Mucosa of rectum (tissue), 2 donors: Measurements from ENCODE around the gene DENND6A.
"Not testable (repeated sequence)": the region's sequence is repeated elsewhere in the genome, so short reads cannot be mapped to it uniquely, and the experiment has no call there.

Experiments
- H3K27ac ChIP-seq, 2 donors: one replicate each; pipeline ENCODE4 v1.7.0; 2013; ENCODE audit warnings: inconsistent platforms in 2 of 2, low read depth in 2 of 2, low read length in 2 of 2
- H3K27me3 ChIP-seq, 2 donors: one replicate each; pipeline ENCODE4 v1.7.0; 2013; ENCODE audit warnings: low read length in 2 of 2; ENCODE audit not compliant: control insufficient read depth in 2 of 2, insufficient read depth in 2 of 2
- H3K36me3 ChIP-seq, 2 donors: one replicate each; pipeline ENCODE4 v1.7.0; 2013; ENCODE audit warnings: low read length in 2 of 2; ENCODE audit not compliant: control insufficient read depth in 2 of 2, insufficient read depth in 2 of 2
- H3K4me1 ChIP-seq, 2 donors: one replicate each; pipeline ENCODE4 v1.7.0; 2013; ENCODE audit warnings: low read length in 2 of 2, mild to moderate bottlenecking in 1 of 2; ENCODE audit not compliant: control insufficient read depth in 2 of 2, insufficient read depth in 2 of 2
- H3K4me3 ChIP-seq, 2 donors: one replicate each; pipeline ENCODE4 v1.7.0; 2013; ENCODE audit warnings: low read length in 2 of 2
- H3K9ac ChIP-seq, 2 donors: one replicate each; pipeline ENCODE4 v1.7.0; 2013; ENCODE audit warnings: low read length in 2 of 2, low read depth in 1 of 2, mild to moderate bottlenecking in 1 of 2
- H3K9me3 ChIP-seq, 2 donors: one replicate each; pipeline ENCODE4 v1.7.0; 2013; ENCODE audit warnings: low read length in 2 of 2; ENCODE audit not compliant: control insufficient read depth in 2 of 2
- donor health status: healthy.
- donor health status: Normal muscosa, but diverticular disease.

Gene DENND6A

GRCh38 chr3:57699591-57699990, 6.7 kb upstream of the DENND6A start:
- Histone ChIP-seq H3K27me3 (no peaks in the 10 kb centered on the region), H3K36me3 (no peaks in the 10 kb centered on the region), H3K4me3 (no peak overlapping the region), H3K9ac (no peak overlapping the region), H3K9me3 (no peaks in the 10 kb centered on the region), H3K27ac (no peak overlapping the region), H3K4me1 (no peaks in the 10 kb centered on the region)

GRCh38 chr3:57696801-57697321, 4.0 kb upstream of the DENND6A start:
- Histone ChIP-seq H3K27ac (no peak overlapping the region), H3K9ac (no peak overlapping the region), H3K9me3 (no peaks in the 10 kb centered on the region), H3K4me1 (no peaks in the 10 kb centered on the region), H3K4me3 (no peak overlapping the region), H3K36me3 (no peaks in the 10 kb centered on the region), H3K27me3 (no peaks in the 10 kb centered on the region)

GRCh38 chr3:57694146-57694545, 1.3 kb upstream of the DENND6A start:
- H3K27me3 ChIP-seq = no peaks in the 10 kb centered on the region
- H3K4me1 ChIP-seq = peaks cover 8 to 10% of the 10 kb centered on the region in 2 donors
- H3K9ac ChIP-seq = no peak overlapping the region
- H3K36me3 ChIP-seq = no peaks in the 10 kb centered on the region
- no peak overlapping the region for H3K4me3 ChIP-seq
- no peak overlapping the region for H3K27ac ChIP-seq
- no peaks in the 10 kb centered on the region for H3K9me3 ChIP-seq

GRCh38 chr3:57692133-57692395, 813 bp downstream of the DENND6A start:
- H3K27ac ChIP-seq = peak overlapping the region; percentile 98
- peak overlapping the region; percentile 81 to 91 for H3K4me3 ChIP-seq
- not testable (repeated sequence) for H3K27me3 ChIP-seq, H3K36me3 ChIP-seq, H3K9me3 ChIP-seq
- H3K9ac ChIP-seq = peak overlapping the region; percentile 93 to 99
- peaks cover 8 to 10% of the 10 kb centered on the region in 2 donors for H3K4me1 ChIP-seq

DNA sequence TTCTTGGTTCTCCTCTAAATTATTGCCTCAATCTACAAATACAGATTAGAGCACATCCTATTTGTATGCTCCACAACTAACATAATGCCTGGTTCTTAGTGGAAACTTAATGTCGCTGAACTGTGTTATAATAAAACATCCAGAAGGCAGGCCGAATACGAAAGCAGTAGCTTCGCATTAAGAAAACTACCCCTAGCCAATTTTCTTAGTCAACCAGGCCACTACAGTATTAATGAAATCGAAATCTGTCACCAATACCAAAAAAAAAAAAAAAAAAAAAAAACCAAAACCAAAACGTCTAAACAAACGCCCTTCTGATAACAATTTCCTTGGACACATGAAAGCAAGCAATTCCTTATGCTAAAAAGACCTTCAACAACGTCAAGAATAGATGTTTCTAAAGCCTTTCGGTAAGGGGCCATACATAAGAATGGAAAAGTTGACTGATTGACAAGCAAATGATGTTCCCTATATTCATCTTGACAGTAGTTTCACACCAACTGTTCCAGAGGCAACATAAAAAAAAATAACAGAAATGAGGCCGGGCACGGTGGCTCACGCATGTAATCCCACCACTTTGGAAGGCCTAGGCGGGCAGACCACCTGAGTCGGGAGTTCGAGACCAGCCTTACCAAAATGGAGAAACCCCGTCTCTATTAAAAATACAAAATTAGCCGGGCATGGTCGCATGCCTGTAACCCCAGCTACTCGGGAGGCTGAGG, 1.3 kb downstream of the DENND6A start:
- peaks cover 8 to 10% of the 10 kb centered on the region in 2 donors for H3K4me1 ChIP-seq
- no peaks in the 10 kb centered on the region for H3K27me3 ChIP-seq
- peak overlapping the region; percentile 93 to 99 for H3K9ac ChIP-seq
- H3K27ac ChIP-seq = peak overlapping the region; percentile 98
- H3K4me3 ChIP-seq = peak overlapping the region; percentile 81 to 91
- H3K9me3 ChIP-seq = no peaks in the 10 kb centered on the region
- no peaks in the 10 kb centered on the region for H3K36me3 ChIP-seq

- no peak overlapping the region for H3K4me3 ChIP-seq
- H3K27me3 ChIP-seq = no peaks in the 10 kb centered on the region
- H3K9ac ChIP-seq = no peak overlapping the region
- H3K4me1 ChIP-seq = peaks cover 8 to 10% of the 10 kb centered on the region in 2 donors
- H3K36me3 ChIP-seq = no peaks in the 10 kb centered on the region
- H3K27ac ChIP-seq = no peak overlapping the region
- H3K9me3 ChIP-seq = no peaks in the 10 kb centered on the region
Measured at GRCh38 chr3:57689367-57690053, 3.4 kb downstream of the DENND6A start.

DNA sequence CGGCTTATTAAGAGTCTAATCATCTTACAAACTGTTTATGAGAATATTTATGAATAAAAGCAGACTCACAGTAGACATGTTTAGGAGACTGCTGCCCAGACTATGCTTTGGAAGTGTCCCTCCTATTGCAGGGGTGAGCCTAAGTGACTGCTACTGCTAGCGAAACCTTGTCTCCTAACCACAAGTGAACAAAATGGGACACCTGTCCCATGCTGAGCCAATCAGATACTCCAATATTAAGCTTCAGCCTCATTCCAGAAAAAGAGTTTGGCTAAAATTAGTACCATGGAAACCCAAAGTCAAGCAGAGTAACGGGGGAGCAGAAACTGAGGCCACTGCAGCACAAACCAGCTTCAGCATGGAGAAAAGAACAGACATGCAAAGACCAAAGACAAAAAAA, 4.6 kb downstream of the DENND6A start:
- Histone ChIP-seq H3K27me3 (no peaks in the 10 kb centered on the region), H3K9me3 (no peaks in the 10 kb centered on the region), H3K36me3 (no peaks in the 10 kb centered on the region), H3K4me3 (no peak overlapping the region), H3K9ac (no peak overlapping the region), H3K4me1 (peaks cover 8 to 10% of the 10 kb centered on the region in 2 donors), H3K27ac (no peak overlapping the region)

DNA sequence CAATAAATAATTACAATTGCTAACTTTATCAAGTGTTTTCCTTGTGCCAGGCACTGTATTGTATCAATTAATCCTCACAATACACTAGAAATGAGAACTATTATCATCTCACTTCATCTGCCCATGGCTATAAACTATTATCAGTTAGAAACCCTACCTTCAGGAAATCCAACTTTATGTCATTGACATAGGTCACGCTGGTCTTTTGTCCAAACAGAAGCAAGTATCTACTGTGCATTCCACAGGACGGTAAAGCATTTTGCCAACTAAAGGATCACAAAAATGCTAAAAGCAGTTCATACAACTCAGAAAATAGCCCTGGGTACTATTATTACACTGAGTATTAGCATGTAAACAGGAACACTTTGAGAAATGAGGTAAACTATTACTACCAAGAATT, 9.6 kb downstream of the DENND6A start:
- Histone ChIP-seq H3K4me1 (no peaks in the 10 kb centered on the region), H3K27me3 (no peaks in the 10 kb centered on the region), H3K27ac (no peak overlapping the region), H3K36me3 (peaks cover 0 to 6% of the 10 kb centered on the region in 2 donors), H3K4me3 (no peak overlapping the region), H3K9me3 (no peaks in the 10 kb centered on the region), H3K9ac (no peak overlapping the region)

GRCh38 chr3:57682284-57682683, 10.6 kb downstream of the DENND6A start:
- peaks cover 0 to 6% of the 10 kb centered on the region in 2 donors for H3K36me3 ChIP-seq
- no peaks in the 10 kb centered on the region for H3K4me1 ChIP-seq
- no peak overlapping the region for H3K9ac ChIP-seq
- H3K9me3 ChIP-seq = no peaks in the 10 kb centered on the region
- no peak overlapping the region for H3K4me3 ChIP-seq
- no peaks in the 10 kb centered on the region for H3K27me3 ChIP-seq
- H3K27ac ChIP-seq = no peak overlapping the region

DNA sequence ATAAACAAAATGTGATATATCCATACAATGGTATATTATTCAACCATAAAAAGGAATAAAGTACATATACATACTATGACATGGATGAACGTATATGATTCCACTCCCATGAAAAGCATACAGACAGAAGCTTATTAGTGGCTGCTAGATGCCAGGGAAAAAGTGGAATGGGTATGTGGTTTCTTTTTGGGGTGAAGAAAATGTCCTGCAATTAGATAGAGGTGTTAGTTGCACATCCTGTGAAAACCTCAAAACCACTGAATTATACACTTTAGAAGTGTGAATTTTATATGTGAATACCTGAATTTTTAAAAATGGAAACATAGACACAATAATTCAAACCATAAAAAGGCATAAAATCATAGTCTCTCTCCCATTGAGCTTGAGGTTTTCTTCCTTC, 11.2 kb downstream of the DENND6A start:
- Histone ChIP-seq H3K9me3 (no peaks in the 10 kb centered on the region), H3K4me3 (no peak overlapping the region), H3K27me3 (no peaks in the 10 kb centered on the region), H3K27ac (no peak overlapping the region), H3K4me1 (no peaks in the 10 kb centered on the region), H3K36me3 (peaks cover 0 to 6% of the 10 kb centered on the region in 2 donors), H3K9ac (no peak overlapping the region)
